ENCODE data around the gene GABRB3. TPM values are rescaled to one million over a fixed set of nuclear protein-coding genes. Genes with fewer than 3 reads are reported as not detected.

The GABRB3 gene
- total and polyA plus RNA-seq, 2 donors from 2014 or later, result 4.7 to 6.9 TPM

DNA sequence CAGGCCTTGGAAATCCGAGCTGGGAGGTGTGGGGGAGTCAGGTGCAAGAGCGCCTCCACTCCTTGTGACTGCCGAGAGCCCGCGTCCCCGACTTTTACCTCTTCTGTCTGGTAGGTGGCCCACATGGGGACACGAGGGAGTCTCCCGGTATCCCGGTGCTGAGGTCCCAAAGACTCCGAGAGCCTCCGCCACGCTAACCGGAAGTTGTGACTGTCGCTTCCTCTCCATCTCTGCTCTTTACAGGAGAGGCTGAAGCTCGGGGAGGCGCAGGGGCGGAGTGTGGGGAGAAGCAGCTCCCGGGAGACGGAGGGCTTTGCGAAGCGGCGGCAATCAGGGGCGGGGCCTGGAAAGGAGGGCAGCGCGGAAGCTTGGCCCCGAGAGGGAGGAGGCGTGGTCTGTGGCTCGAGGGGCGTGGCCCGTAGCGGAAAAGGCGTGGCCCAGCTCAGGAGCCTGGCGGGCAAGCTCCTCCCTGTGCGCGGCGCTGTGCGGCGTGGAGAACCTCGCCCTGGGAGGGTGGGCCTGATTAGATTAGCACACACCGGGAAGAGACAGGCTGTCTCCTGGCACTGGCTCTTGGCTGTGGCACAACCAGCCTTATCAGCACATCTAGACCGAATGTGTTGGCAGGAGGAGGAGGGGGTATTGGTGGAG, 143.9 kb downstream of the GABRB3 start:
- Histone ChIP-seq H3K27ac (ENCODE audit: low read depth in 2 of 2, low read length in 2 of 2) (no peak overlapping the region), H3K9ac (ENCODE audit: low read length in 3 of 3) (no peak overlapping the region), H3K4me1 (ENCODE audit: control insufficient read depth in 2 of 3, insufficient read depth in 2 of 3, low read depth in 1 of 3, low read length in 3 of 3) (no peaks in the 10 kb centered on the region), H3K27me3 (ENCODE audit: control insufficient read depth, insufficient read depth, low read length) (no peaks in the 10 kb centered on the region), H3K9me3 (ENCODE audit: control insufficient read depth in 2 of 3, insufficient read depth in 1 of 3, low read length in 3 of 3) (peaks cover 0 to 2% (median 0%) of the 10 kb centered on the region in 3 donors), H3K4me3 (ENCODE audit: low read length in 3 of 3) (peak overlapping the region in 2 of 3 donors; percentile 7 to 39), H3K36me3 (ENCODE audit: control insufficient read depth in 2 of 3, insufficient read depth in 3 of 3, low read length in 3 of 3) (no peaks in the 10 kb centered on the region)
- DNase-seq (peak; percentile 48 to 85 (median 65)), FAIRE-seq (no peak)
- intact Hi-C loops (cut with DNase I), result loop anchor here (10.0 kb wide), 1 partner anchor 76 kb away; no protein-coding TSS in a partner anchor
- TF ChIP-seq, protein P1, sequence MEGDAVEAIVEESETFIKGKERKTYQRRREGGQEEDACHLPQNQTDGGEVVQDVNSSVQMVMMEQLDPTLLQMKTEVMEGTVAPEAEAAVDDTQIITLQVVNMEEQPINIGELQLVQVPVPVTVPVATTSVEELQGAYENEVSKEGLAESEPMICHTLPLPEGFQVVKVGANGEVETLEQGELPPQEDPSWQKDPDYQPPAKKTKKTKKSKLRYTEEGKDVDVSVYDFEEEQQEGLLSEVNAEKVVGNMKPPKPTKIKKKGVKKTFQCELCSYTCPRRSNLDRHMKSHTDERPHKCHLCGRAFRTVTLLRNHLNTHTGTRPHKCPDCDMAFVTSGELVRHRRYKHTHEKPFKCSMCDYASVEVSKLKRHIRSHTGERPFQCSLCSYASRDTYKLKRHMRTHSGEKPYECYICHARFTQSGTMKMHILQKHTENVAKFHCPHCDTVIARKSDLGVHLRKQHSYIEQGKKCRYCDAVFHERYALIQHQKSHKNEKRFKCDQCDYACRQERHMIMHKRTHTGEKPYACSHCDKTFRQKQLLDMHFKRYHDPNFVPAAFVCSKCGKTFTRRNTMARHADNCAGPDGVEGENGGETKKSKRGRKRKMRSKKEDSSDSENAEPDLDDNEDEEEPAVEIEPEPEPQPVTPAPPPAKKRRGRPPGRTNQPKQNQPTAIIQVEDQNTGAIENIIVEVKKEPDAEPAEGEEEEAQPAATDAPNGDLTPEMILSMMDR (IDR thresholded peaks at IDR 0.05; ENCODE audit: borderline replicate concordance, extremely low read depth, insufficient read depth), result no peak

DNA sequence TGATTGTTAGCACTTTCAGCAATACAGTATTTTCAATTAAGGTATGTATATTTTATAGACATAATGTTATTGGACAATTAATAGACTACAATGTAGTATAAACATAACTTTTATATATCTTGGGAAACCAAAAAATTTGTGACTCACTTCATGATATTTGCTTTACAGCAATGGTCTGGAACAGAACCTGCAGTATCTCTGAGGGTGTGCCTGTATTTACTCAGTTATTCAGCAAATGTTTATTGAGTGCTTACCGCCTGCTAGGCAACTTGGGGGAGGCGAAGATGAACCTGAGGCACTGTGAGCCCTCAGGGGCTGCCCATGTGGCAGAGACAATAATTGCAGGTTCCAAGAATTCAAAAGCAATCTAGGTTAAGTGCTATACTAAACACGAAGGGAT, 144.8 kb downstream of the GABRB3 start:
- no peak overlapping the region for H3K27ac ChIP-seq (ENCODE audit: low read depth in 2 of 2, low read length in 2 of 2)
- no peaks in the 10 kb centered on the region for H3K36me3 ChIP-seq (ENCODE audit: control insufficient read depth in 2 of 3, insufficient read depth in 3 of 3, low read length in 3 of 3)
- peaks cover 0 to 2% (median 0%) of the 10 kb centered on the region in 3 donors for H3K9me3 ChIP-seq (ENCODE audit: control insufficient read depth in 2 of 3, insufficient read depth in 1 of 3, low read length in 3 of 3)
- intact Hi-C loops (cut with DNase I), result loop anchor here (10.0 kb wide), 1 partner anchor 77 kb away; no protein-coding TSS in a partner anchor
- DNase-seq (no peak), FAIRE-seq (no peak)
- H3K4me1 ChIP-seq (ENCODE audit: control insufficient read depth in 2 of 3, insufficient read depth in 2 of 3, low read depth in 1 of 3, low read length in 3 of 3), result no peaks in the 10 kb centered on the region
- H3K4me3 ChIP-seq (ENCODE audit: low read length in 3 of 3), result no peak overlapping the region
- TF ChIP-seq, protein P1 (IDR thresholded peaks at IDR 0.05; ENCODE audit: borderline replicate concordance, extremely low read depth, insufficient read depth), result no peak
- no peak overlapping the region for H3K9ac ChIP-seq (ENCODE audit: low read length in 3 of 3)
- no peaks in the 10 kb centered on the region for H3K27me3 ChIP-seq (ENCODE audit: control insufficient read depth, insufficient read depth, low read length)

DNA sequence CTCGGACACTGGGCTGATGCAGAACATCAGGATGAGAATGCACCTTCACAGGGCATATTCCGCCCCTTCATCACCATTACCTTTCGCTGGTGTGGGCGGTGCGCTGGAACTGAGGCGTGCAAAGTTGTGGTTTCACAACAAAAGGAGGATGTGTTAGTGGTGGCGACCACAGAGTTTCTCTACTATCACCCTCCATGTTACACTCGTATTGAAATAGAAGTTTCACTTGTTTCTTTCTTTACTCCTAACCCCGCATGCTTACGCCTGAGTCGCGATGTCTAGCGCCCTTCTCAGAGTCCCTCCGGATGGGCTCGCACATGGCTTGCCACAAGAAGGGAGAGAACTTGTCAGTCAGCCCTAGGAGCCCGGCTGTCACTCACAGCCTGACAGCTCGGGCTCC, 148.7 kb downstream of the GABRB3 start:
- TF ChIP-seq, protein P1 (IDR thresholded peaks at IDR 0.05; ENCODE audit: borderline replicate concordance, extremely low read depth, insufficient read depth), result no peak
- intact Hi-C loops (cut with DNase I), result loop anchor here (10.0 kb wide), 1 partner anchor 81 kb away; no protein-coding TSS in a partner anchor
- FAIRE-seq (no peak), DNase-seq (no peak)
- Histone ChIP-seq H3K4me3 (ENCODE audit: low read length in 3 of 3) (no peak overlapping the region), H3K27ac (ENCODE audit: low read depth in 2 of 2, low read length in 2 of 2) (no peak overlapping the region), H3K27me3 (ENCODE audit: control insufficient read depth, insufficient read depth, low read length) (no peaks in the 10 kb centered on the region), H3K4me1 (ENCODE audit: control insufficient read depth in 2 of 3, insufficient read depth in 2 of 3, low read depth in 1 of 3, low read length in 3 of 3) (no peaks in the 10 kb centered on the region), H3K9me3 (ENCODE audit: control insufficient read depth in 2 of 3, insufficient read depth in 1 of 3, low read length in 3 of 3) (peaks cover 0 to 2% (median 0%) of the 10 kb centered on the region in 3 donors), H3K36me3 (ENCODE audit: control insufficient read depth in 2 of 3, insufficient read depth in 3 of 3, low read length in 3 of 3) (no peaks in the 10 kb centered on the region), H3K9ac (ENCODE audit: low read length in 3 of 3) (no peak overlapping the region)
